ENCODE data around the gene LAMC3. TPM values are rescaled to one million over a fixed set of nuclear protein-coding genes. Genes with fewer than 3 reads are reported as not detected.

Gene LAMC3
- total RNA-seq: under 1 TPM; 0.69 to 0.98 TPM

DNA sequence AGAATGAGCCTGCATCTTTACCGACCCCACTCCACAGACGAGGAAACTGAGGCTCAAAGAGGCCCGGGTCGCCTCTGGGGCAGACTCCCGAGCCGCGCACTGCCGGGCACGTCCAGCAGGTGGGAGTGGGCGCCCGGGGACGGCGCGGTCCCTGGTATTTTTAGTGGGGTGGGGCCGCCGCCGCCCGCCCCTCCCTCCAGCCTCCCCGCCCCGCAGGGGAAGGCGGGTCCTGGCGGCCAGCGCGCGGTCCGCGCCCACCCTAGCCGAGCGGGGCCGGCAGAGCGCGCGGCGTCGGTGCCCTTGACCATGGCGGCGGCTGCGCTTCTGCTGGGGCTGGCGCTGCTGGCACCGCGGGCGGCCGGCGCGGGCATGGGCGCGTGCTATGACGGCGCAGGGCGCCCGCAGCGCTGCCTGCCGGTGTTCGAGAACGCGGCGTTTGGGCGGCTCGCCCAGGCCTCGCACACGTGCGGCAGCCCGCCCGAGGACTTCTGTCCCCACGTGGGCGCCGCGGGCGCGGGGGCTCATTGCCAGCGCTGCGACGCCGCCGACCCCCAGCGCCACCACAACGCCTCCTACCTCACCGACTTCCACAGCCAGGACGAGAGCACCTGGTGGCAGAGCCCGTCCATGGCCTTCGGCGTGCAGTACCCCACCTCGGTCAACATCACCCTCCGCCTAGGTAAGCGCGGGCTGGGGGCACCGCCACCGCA lies at the start of gene LAMC3:
TSS of gene LAMC3 (plus strand) at position 266 of the 710 bp plus-strand sequence. CDS start at position 307, 41 bp downstream.
- DNase-seq: no peak
- Mint-ChIP-seq H3K4me1 (ENCODE audit: low read depth) (peaks cover 3% of the 10 kb centered on the region), H3K36me3 (ENCODE audit: low read depth) (no peaks in the 10 kb centered on the region), H3K27me3 (ENCODE audit: low read depth) (peaks cover 23% of the 10 kb centered on the region), H3K4me3 (peak within 1 kb of the TSS; percentile 15), H3K27ac (no peak within 1 kb of the TSS), H3K9me3 (no peaks in the 10 kb centered on the region)
- intact Hi-C loops (cut with micrococcal nuclease): loop anchor here (2.0 kb wide), 1 partner anchor 38 kb away; no protein-coding TSS in a partner anchor
- CTCF ChIA-PET: no interaction called here

DNA sequence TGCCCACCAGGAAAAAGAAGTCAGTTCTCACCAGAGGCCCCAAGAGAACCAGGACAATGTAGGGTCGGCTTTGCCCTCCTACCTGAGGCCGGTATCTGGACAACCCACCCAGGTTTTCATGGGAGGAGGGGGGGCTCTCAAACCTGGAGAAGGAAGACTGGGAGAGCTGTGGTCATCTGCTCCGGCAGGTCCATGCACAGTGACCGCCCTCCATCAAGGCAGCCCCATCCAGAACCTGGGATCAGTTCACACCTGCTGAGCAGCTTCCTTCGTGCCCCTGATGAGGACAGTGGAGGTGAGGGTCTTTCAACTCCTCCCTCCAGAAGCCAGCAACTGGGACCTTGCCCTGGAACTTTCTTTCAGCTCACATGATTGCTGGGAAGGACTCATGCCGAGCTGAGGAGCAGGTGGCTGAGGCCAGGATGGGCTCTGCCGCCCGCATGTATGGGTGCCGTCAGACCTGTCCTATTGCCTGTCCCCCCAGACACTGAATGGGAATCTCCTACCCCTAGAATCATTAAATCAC lies 49.1 kb upstream of the LAMC3 start:
- intact Hi-C loops (cut with micrococcal nuclease): no loop called here
- peaks cover 2% of the 10 kb centered on the region for H3K36me3 Mint-ChIP-seq (ENCODE audit: low read depth)
- no peak overlapping the region for H3K27ac Mint-ChIP-seq
- H3K4me1 Mint-ChIP-seq (ENCODE audit: low read depth): no peaks in the 10 kb centered on the region
- H3K9me3 Mint-ChIP-seq: peaks cover 5% of the 10 kb centered on the region
- DNase-seq: no peak
- H3K27me3 Mint-ChIP-seq (ENCODE audit: low read depth): peaks cover 2% of the 10 kb centered on the region
- CTCF ChIA-PET: no interaction called here
- H3K4me3 Mint-ChIP-seq: no peak overlapping the region

DNA sequence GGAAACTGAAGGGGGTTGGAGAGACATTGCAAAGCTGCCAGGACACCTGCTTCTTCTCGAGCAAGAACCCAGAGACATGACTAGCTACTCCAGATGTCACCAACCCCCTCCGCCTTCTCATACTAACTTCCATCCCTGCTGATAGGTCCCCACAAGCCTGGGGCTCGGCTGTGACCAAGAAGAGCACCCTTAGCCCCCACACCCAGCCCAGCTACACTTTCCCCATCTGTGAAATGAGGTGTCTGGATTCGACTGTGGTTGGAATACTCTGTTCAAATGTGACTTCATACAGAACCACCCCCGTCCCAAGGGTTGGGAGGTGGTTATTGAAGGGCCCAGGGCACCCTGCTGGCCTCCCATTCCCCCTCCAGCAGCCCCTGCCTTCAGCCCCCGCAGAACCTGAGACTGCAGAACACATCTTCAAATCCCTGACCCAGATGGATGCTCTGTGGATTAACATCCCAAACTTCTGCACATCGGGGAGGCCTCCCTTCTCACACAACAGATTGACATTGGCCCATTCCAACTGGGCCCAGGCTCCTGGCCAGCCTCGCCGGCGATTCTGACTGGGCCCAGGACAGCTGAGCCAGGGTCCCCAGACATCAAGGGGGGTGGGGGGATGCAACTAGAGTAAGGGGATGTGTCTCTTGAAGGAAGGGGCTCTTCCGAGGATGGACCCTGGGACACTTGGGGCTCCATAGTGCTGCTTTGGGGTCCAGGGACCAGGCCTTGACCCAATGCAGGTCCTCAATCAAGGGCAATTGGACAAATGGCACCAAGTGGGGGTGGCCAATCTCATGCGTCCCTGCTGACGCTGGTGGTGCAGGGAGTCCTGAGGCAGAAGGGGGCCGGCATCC lies 48.2 kb upstream of the LAMC3 start:
- Mint-ChIP-seq H3K9me3 (peaks cover 5% of the 10 kb centered on the region), H3K27me3 (ENCODE audit: low read depth) (peaks cover 2% of the 10 kb centered on the region), H3K27ac (no peak overlapping the region), H3K4me1 (ENCODE audit: low read depth) (no peaks in the 10 kb centered on the region), H3K4me3 (no peak overlapping the region), H3K36me3 (ENCODE audit: low read depth) (peaks cover 2% of the 10 kb centered on the region)
- CTCF ChIA-PET: no interaction called here
- no peak for DNase-seq
- intact Hi-C loops (cut with micrococcal nuclease): no loop called here

DNA sequence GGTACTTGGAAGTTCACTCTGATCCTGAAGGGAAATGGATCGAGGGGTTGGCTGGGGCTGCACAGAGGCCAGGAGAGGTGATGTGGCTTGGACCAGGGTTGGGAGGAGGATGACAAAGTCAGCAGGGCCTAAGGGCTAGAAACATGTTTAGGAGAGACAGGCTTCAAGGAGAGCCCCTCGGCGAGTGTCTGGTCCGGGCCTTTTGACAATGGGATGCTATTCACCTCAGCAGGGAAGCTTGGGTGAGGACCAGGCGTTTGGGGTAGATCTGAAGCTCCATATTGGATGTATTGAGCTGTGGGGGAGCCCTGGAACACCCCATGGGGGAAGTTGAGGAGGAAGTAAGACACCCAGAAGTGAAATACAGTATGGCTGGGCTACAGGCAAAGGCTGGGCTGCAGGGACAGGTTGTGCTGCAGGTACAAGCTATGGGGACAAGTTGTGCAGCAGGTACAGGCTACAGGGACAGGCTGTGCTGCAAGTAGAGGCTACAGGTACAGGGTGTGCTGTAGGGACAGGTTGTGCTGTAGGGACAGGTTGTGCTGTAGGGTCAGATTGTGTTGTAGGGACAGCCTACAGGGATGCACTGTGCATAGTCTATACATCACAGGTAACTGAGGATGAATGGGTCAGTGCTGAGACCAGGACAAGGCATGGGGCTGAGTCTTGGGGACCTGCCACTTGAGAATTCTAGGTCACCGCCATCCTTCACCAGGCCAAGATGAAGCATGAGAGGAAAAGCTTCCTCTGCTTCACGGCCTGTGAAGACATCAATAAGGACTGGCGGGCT lies 47.3 kb upstream of the LAMC3 start:
- CTCF ChIA-PET: no interaction called here
- peaks cover 5% of the 10 kb centered on the region for H3K9me3 Mint-ChIP-seq

DNA sequence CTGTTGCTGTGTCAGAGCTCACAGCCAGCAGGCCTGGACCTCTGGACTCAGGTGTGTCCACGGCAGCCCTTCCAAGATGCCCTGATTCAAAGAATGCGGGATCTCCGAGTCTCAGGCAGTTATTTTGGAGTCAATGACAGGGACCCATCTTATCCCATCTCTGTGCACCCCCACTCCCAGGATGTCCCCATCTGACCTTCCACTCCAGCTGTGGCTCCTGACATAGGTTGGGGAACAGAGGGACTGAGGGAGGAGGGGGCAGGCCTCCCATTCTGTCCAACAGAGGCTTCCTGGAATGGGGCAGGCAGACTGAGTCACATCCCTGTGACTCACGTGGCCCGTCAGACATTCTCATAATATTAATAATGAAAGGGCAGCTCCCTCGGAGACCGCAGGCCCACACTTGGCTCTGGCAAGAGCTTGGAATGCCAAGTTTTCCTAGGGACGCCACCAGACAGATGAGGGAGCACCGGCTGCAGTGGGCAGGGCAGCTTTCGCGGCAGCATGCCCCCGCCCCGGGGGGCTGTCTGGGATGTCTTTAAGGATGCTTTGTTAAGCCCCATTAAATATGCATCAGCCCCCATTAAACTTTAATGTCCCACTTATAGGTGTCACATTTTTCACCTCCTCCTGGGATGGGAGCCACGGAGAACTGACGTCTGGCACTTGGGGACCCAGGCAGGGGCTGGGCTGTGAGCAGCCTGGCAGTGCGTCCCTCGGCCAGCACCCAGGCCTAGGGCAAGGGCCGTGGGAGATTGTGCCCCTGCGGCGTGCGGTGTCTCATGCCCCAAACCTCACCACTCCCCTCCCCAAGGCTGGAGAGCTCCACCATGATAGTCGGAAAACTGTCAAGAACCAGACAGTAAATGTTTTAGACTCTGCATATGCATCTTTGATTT lies 46.3 kb upstream of the LAMC3 start:
- no peak overlapping the region for H3K4me3 Mint-ChIP-seq
- DNase-seq: no peak
- intact Hi-C loops (cut with micrococcal nuclease): no loop called here

More for the DNA sequence above, 47.3 kb upstream of the LAMC3 start:
- Mint-ChIP-seq H3K27me3 (ENCODE audit: low read depth) (no peaks in the 10 kb centered on the region), H3K36me3 (ENCODE audit: low read depth) (peaks cover 2% of the 10 kb centered on the region), H3K27ac (no peak overlapping the region), H3K4me1 (ENCODE audit: low read depth) (no peaks in the 10 kb centered on the region), H3K4me3 (no peak overlapping the region)
- intact Hi-C loops (cut with micrococcal nuclease): no loop called here
- no peak for DNase-seq

GRCh38 chr9:130963337-130963908 lies 45.6 kb upstream of the LAMC3 start:
- CTCF ChIA-PET: no interaction called here
- H3K36me3 Mint-ChIP-seq (ENCODE audit: low read depth): peaks cover 2% of the 10 kb centered on the region
- H3K27me3 Mint-ChIP-seq (ENCODE audit: low read depth): no peaks in the 10 kb centered on the region
- DNase-seq: no peak
- peaks cover 4% of the 10 kb centered on the region for H3K9me3 Mint-ChIP-seq
- no peak overlapping the region for H3K27ac Mint-ChIP-seq
- intact Hi-C loops (cut with micrococcal nuclease): no loop called here
- H3K4me1 Mint-ChIP-seq (ENCODE audit: low read depth): no peaks in the 10 kb centered on the region
- no peak overlapping the region for H3K4me3 Mint-ChIP-seq

More for the DNA sequence above, 46.3 kb upstream of the LAMC3 start:
- H3K36me3 Mint-ChIP-seq (ENCODE audit: low read depth): peaks cover 2% of the 10 kb centered on the region
- H3K27ac Mint-ChIP-seq: no peak overlapping the region
- no peaks in the 10 kb centered on the region for H3K27me3 Mint-ChIP-seq (ENCODE audit: low read depth)
- H3K9me3 Mint-ChIP-seq: peaks cover 5% of the 10 kb centered on the region
- CTCF ChIA-PET: no interaction called here
- no peaks in the 10 kb centered on the region for H3K4me1 Mint-ChIP-seq (ENCODE audit: low read depth)

- Mint-ChIP-seq H3K4me1 (ENCODE audit: low read depth) (no peaks in the 10 kb centered on the region), H3K27ac (no peak overlapping the region), H3K27me3 (ENCODE audit: low read depth) (no peaks in the 10 kb centered on the region), H3K9me3 (peaks cover under 1% of the 10 kb centered on the region), H3K36me3 (ENCODE audit: low read depth) (peaks cover under 1% of the 10 kb centered on the region), H3K4me3 (no peak overlapping the region)
- intact Hi-C loops (cut with micrococcal nuclease): no loop called here
- DNase-seq: no peak
- CTCF ChIA-PET: no interaction called here
These were observed 45.1 kb upstream of the LAMC3 start for GRCh38 chr9:130963916-130964315.

- Mint-ChIP-seq H3K27me3 (ENCODE audit: low read depth) (no peaks in the 10 kb centered on the region), H3K4me1 (ENCODE audit: low read depth) (no peaks in the 10 kb centered on the region), H3K36me3 (ENCODE audit: low read depth) (no peaks in the 10 kb centered on the region), H3K9me3 (no peaks in the 10 kb centered on the region), H3K4me3 (no peak overlapping the region), H3K27ac (no peak overlapping the region)
- CTCF ChIA-PET: interaction anchor here (0.6 to 1.3 kb wide), 2 partner anchors 81 to 146 kb away, joined by 3 to 6 read pairs; no protein-coding TSS in a partner anchor
- DNase-seq: no peak
- intact Hi-C loops (cut with micrococcal nuclease): no loop called here
These were observed 43.3 kb upstream of the LAMC3 start for GRCh38 chr9:130965680-130966079.

GRCh38 chr9:130970052-130970451 lies 38.9 kb upstream of the LAMC3 start:
- intact Hi-C loops (cut with micrococcal nuclease): no loop called here
- Mint-ChIP-seq H3K4me3 (no peak overlapping the region), H3K27ac (no peak overlapping the region), H3K9me3 (no peaks in the 10 kb centered on the region), H3K27me3 (ENCODE audit: low read depth) (peaks cover 18% of the 10 kb centered on the region), H3K36me3 (ENCODE audit: low read depth) (no peaks in the 10 kb centered on the region), H3K4me1 (ENCODE audit: low read depth) (no peaks in the 10 kb centered on the region)
- CTCF ChIA-PET: no interaction called here
- DNase-seq: no peak

- H3K9me3 Mint-ChIP-seq: no peaks in the 10 kb centered on the region
- no peak overlapping the region for H3K27ac Mint-ChIP-seq
- CTCF ChIA-PET: no interaction called here
- H3K36me3 Mint-ChIP-seq (ENCODE audit: low read depth): no peaks in the 10 kb centered on the region
- intact Hi-C loops (cut with micrococcal nuclease): no loop called here
- peaks cover 18% of the 10 kb centered on the region for H3K27me3 Mint-ChIP-seq (ENCODE audit: low read depth)
- H3K4me3 Mint-ChIP-seq: no peak overlapping the region
- H3K4me1 Mint-ChIP-seq (ENCODE audit: low read depth): no peaks in the 10 kb centered on the region
- no peak for DNase-seq
These were observed 38.1 kb upstream of the LAMC3 start for GRCh38 chr9:130970855-130971254.

GRCh38 chr9:130971294-130971849 lies 37.6 kb upstream of the LAMC3 start:
- Mint-ChIP-seq H3K27ac (no peak overlapping the region), H3K36me3 (ENCODE audit: low read depth) (no peaks in the 10 kb centered on the region), H3K4me1 (ENCODE audit: low read depth) (no peaks in the 10 kb centered on the region), H3K4me3 (no peak overlapping the region), H3K27me3 (ENCODE audit: low read depth) (peaks cover 18% of the 10 kb centered on the region), H3K9me3 (no peaks in the 10 kb centered on the region)
- intact Hi-C loops (cut with micrococcal nuclease): no loop called here
- CTCF ChIA-PET: no interaction called here
- DNase-seq: no peak
